Activated CD8-positive, alpha-beta memory T cell treated with anti-CD3 and anti-CD28 coated beads for 48 hours (primary cell): Measurements from ENCODE around the gene TRIP11.
A peak's percentile ranks its signal among the peaks of the same experiment; 100 is the strongest.

Source experiments
- DNase-seq, 3 experiments: peaks; one replicate each; pipeline ENCODE4 v3.0.0-alpha.2; 2020; ENCODE audit warnings: low read depth in 2 of 3, low spot score in 2 of 3

TRIP11 gene

GRCh38 chr14:91956616-91957015, 83.2 kb downstream of the TRIP11 start:
- no peak for DNase-seq

GRCh38 chr14:91955168-91955567, 84.7 kb downstream of the TRIP11 start:
- DNase-seq, result no peak

- DNase-seq, result no peak
Observed at GRCh38 chr14:91953170-91953985, 86.5 kb downstream of the TRIP11 start.

- DNase-seq, result peak in 2 of 3 experiments; percentile 5 to 25
Observed at GRCh38 chr14:91947475-91948184, 92.2 kb downstream of the TRIP11 start, which contains the start of gene FBLN5. TSS of gene FBLN5 (minus strand) at chr14:91947694. CDS start at chr14:91947229, 465 bp downstream.

- no peak for DNase-seq
Observed at GRCh38 chr14:91946622-91947474, 93.0 kb downstream of the TRIP11 start.

GRCh38 chr14:91945751-91946621, 93.9 kb downstream of the TRIP11 start:
- no peak for DNase-seq

DNA sequence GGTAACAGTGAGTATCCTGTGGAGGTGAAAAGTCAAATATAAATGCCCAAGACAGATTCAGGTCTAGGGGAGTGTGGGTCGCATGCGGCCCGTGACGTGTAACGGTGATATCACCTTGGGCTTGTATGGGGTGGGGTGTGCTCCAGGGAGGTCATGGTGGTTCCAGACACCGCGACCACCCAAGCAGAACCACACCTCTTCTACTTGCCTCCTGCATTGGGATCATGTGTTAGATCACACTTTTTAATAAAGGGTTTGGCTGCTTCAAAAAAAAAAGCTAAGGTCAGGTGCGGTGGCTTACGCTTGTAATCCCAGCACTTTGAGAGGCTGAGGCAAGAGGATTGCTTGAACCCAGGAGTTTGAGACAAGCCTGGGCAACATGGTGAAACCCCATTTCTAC, 96.9 kb downstream of the TRIP11 start:
- no peak for DNase-seq

- DNase-seq, result no peak
Observed at GRCh38 chr14:91942128-91942527, 97.7 kb downstream of the TRIP11 start.

DNA sequence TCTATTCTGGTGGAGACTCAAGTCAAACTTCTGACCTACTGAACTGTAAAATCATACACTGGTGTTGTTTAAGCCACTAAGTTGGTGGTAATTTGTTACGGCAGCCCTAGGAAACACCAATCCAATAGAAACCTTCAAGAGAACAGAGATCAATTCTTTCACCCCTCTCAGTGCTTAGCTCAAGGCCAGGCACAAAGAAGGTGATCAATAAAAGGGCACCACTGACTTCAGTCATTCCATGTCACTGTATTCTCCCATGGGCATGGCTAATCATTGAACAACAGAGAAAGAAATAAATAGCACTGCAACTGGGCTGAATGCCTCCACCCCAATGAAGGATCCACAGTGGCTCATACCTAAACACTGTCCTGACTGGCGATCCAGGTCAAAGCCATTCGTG, 99.7 kb downstream of the TRIP11 start:
- no peak for DNase-seq

- DNase-seq, result no peak
Observed at GRCh38 chr14:91935586-91935985, 104.3 kb downstream of the TRIP11 start.

DNA sequence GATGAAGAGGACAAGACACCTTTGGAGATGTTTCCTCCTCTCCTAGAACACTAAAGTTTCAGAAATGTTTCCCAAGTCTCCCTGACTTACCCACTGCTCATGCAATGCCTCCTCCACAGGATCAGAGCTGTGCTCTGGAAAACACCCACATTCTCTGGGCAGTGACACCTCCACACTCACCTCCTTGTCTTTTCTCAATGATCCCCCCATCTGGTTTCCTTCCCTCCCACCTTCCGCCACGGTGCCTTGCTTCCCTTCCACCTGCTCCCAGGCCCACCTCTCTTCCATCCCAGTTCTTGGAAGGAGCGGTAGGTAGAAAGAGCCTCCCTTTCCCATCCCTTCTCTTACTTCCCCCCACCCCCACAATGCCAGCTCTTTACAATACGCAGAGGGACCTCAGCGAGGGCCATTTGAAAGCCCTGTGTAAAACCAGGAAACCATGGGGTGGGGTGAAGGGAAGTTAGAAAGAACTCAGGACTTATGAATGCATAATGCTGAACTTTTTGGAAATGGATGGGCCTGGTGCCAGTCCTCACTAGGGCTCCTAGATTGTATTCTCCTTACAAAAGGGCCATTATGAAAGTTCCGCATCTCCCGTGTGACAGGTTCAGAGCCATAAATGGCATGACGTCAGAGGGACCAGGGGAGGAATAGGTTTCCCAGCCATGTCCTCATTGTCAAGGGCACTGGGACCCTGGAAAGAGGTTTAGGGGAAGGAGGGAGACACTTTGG, 105.1 kb downstream of the TRIP11 start:
- DNase-seq, result no peak

- no peak for DNase-seq
Observed at GRCh38 chr14:91931478-91932088, 108.3 kb downstream of the TRIP11 start.

- DNase-seq, result no peak
Observed at GRCh38 chr14:91929700-91930099, 110.2 kb downstream of the TRIP11 start.

DNA sequence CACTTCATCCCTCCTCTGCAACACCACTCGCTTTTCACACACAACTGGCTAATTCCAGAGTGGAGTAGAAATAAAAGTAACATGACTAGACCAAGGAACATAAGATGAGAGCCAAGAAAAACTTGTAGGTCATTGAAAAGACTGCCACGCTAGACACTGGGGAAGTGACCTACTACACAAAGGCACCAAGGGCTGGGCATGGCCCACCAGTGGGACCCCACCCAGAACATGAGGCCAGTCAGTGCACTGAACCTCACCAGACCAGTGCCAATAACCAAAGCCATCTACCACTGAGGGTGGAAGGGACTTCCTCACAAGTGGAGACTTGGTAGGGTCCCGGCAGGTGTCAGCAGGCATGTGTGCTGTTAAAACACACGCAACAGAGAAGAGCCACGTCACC, 112.1 kb downstream of the TRIP11 start:
- DNase-seq, result no peak

GRCh38 chr14:91927191-91927590, 112.7 kb downstream of the TRIP11 start:
- no peak for DNase-seq

DNA sequence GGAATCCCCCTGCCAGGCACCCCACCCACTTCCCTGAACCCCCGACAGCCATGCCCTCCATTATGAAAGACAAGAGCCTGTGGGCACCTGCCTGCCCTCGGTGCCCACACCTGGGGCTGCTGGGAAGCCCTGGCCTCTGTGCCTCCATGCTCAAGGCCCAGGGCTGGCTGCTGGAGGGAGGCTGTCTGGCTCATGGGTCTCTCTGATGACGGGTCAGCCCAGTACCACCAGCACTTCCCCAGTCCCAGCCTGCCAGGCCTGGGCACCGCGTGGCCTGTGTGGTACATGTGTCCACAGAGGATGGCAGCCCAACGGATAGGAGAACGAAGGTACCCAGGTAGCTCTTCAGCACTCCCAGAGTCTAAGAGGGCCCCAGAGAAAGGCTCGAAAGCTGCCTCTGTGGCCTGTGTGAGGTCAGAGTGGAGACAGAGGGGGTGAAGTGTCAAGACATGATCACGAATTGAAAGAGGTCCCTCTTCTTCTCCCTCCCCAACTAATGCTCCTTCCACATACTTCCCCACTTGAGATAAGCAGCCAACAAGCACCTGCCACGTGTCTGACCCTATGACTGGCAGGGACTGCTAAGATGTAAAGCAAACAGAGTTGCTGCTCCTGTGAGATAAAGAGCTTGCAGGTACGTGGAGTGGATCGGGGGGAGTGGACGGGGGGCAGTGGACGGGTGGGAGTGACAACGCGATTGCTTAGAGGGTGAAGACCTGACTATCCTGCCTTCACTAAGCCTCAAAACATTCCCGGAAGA, 113.5 kb downstream of the TRIP11 start:
- DNase-seq, result no peak

- no peak for DNase-seq
Observed at GRCh38 chr14:91925727-91926121, 114.1 kb downstream of the TRIP11 start.

DNA sequence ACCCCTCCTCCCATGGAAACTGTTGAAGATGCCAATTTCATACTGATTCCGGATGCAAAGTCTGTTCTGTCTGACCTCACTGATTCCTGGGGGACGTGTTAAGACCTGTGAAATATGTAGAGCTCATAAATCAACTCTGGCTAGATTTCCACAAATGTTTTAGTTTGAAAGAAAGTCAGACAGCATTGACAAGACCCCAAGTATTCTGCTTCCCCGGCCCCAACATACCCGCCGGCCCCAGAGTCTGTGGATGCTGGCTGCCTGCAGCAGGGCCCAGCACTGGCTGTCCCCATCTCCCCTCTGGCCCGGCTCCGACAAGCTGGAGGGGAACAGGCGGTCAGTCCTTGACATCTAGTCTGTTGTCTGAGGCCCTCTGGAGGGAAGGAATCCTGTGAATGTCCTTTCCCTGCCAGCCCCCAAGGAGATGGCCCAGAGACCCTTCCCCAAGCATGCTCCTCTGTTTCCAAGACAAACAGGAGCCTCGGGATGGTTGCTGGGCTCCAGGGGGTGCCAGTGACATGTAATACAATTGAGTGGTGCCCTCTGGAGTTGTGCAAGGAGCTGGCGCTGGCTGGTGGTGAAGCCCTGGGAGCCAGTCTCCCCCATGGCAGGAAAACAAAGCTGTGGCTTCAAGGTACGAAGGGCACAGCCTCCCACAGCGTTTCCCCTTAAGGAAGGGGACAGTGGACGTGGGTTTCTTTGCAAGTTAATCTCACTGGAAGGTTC, 114.7 kb downstream of the TRIP11 start:
- DNase-seq, result no peak
